HG03097 (cell line): ENCODE measurements around the gene MIF4GD.
"Not testable (repeated sequence)": the region's sequence is repeated elsewhere in the genome, so short reads cannot be mapped to it uniquely, and the experiment has no call there.

Experiments
- ATAC-seq: cut with Tn5 transposase; IDR thresholded peaks from one replicate; pipeline ENCODE4 v1.9.1; 2021; ENCODE audit not compliant: unreplicated experiment, low FRiP score

The MIF4GD gene

GRCh38 chr17:75288770-75289114 is 17.7 kb upstream of the MIF4GD start:
- no peak for ATAC-seq

GRCh38 chr17:75288359-75288758 is 17.3 kb upstream of the MIF4GD start:
- no peak for ATAC-seq

- ATAC-seq, result no peak
Measured at GRCh38 chr17:75287221-75287620, 16.2 kb upstream of the MIF4GD start.

- no peak for ATAC-seq
Measured at GRCh38 chr17:75285123-75285522, 14.1 kb upstream of the MIF4GD start.

GRCh38 chr17:75280189-75280588 is 9.2 kb upstream of the MIF4GD start:
- ATAC-seq, result not testable (repeated sequence)

GRCh38 chr17:75277664-75278071 is 6.6 kb upstream of the MIF4GD start:
- no peak for ATAC-seq

- ATAC-seq, result no peak
Measured at GRCh38 chr17:75273977-75274708, 3.1 kb upstream of the MIF4GD start.

GRCh38 chr17:75272848-75273184 is 1.8 kb upstream of the MIF4GD start:
- ATAC-seq, result no peak

GRCh38 chr17:75271955-75272847 is 1.2 kb upstream of the MIF4GD start:
- no peak for ATAC-seq

- ATAC-seq, result peak; percentile 65
Measured at GRCh38 chr17:75271233-75271954, 363 bp upstream of the MIF4GD start.

GRCh38 chr17:75270218-75270965 is 639 bp downstream of the MIF4GD start:
- ATAC-seq, result peak; percentile 25

- no peak for ATAC-seq
Measured at GRCh38 chr17:75269844-75270217, 1.2 kb downstream of the MIF4GD start.

GRCh38 chr17:75267411-75268232 is 3.4 kb downstream of the MIF4GD start:
- no peak for ATAC-seq

- no peak for ATAC-seq
Measured at GRCh38 chr17:75267153-75267410, 3.9 kb downstream of the MIF4GD start.

GRCh38 chr17:75266316-75267152 is 4.5 kb downstream of the MIF4GD start:
- ATAC-seq, result no peak

- no peak for ATAC-seq
Measured at GRCh38 chr17:75265614-75266315, 5.3 kb downstream of the MIF4GD start.

GRCh38 chr17:75263055-75263454 is 8.0 kb downstream of the MIF4GD start:
- ATAC-seq, result no peak

GRCh38 chr17:75262112-75262606 is 8.9 kb downstream of the MIF4GD start:
- ATAC-seq, result peak; percentile 17
